IMR-90 (cell line): Measurements from ENCODE around the gene KCNG3. TPM values are rescaled to one million over a fixed set of nuclear protein-coding genes. Genes with fewer than 3 reads are reported as not detected.

Experiments
- ATAC-seq: fragments of 200-7000 bp; cut with Tn5 transposase; 2 replicates; pipeline ENCODE4 v1.9.1; 2020; ENCODE audit warnings: low read depth, mild to moderate bottlenecking, moderate library complexity
- BruUV-seq: library from RNA; stranded (reverse); fragments of 400-500 nt; replicated peaks from 2 replicates; lab custom pipeline; 2021; lab: Mats Ljungman, UMichigan
- CTCF ChIA-PET: fragments of 300-600 bp; formaldehyde crosslinking; extraction: SDS; loops from one replicate; lab custom pipeline; 2021; ENCODE audit warnings: antibody characterized with exemption; lab: Yijun Ruan, JAX
- POLR2A ChIA-PET: fragments of 300-600 bp; sonication (Branson Sonifier 250); formaldehyde crosslinking; loops from one replicate; lab custom pipeline; 2022; ENCODE audit warnings: antibody characterized with exemption; ENCODE audit not compliant: unreplicated experiment; lab: Charles Lee
- DNase-seq: peaks from one replicate; pipeline ENCODE4 v3.0.0; 2013
- H2AFZ ChIP-seq: replicated peaks from 2 replicates; pipeline ENCODE3; 2013; ENCODE audit warnings: low read length, mild to moderate bottlenecking; ENCODE audit not compliant: poor library complexity
- H2AK5ac ChIP-seq: 2 replicates; pipeline ENCODE4 v1.6.1; 2013; ENCODE audit warnings: low read depth, low read length, inconsistent platforms
- H2AK9ac ChIP-seq: replicated peaks from 2 replicates; pipeline ENCODE3; 2013; ENCODE audit warnings: mild to moderate bottlenecking, low read depth, low read length, moderate library complexity; ENCODE audit not compliant: poor library complexity
- H2BK120ac ChIP-seq: 2 replicates; pipeline ENCODE4 v1.6.1; 2013; ENCODE audit warnings: low read depth, low read length, inconsistent platforms
- H2BK15ac ChIP-seq: 3 replicates; pipeline ENCODE4 v1.6.1; 2013; ENCODE audit warnings: low read depth, low read length, inconsistent platforms
- H2BK20ac ChIP-seq: 2 replicates; pipeline ENCODE4 v1.6.1; 2013; ENCODE audit warnings: low read depth, mild to moderate bottlenecking, inconsistent platforms, low read length, moderate library complexity
- H2BK5ac ChIP-seq: 2 replicates; pipeline ENCODE4 v1.6.1; 2013; ENCODE audit warnings: mild to moderate bottlenecking, low read depth, low read length, inconsistent platforms; ENCODE audit not compliant: poor library complexity, severe bottlenecking
- H3K14ac ChIP-seq: replicated peaks from 2 replicates; pipeline ENCODE4 v1.6.1; 2013; ENCODE audit warnings: low read depth, low read length, inconsistent platforms
- H3K18ac ChIP-seq: 2 replicates; pipeline ENCODE4 v1.6.1; 2013; ENCODE audit warnings: low read depth, low read length, control low read depth
- H3K23ac ChIP-seq: 2 replicates; pipeline ENCODE4 v1.6.1; 2013; ENCODE audit warnings: low read depth, low read length, inconsistent platforms
- H3K27ac ChIP-seq: 2 replicates; pipeline ENCODE4 v1.5.1; 2013; ENCODE audit warnings: mild to moderate bottlenecking, control low read depth, low read length; ENCODE audit not compliant: insufficient read depth
- H3K27me3 ChIP-seq: 2 replicates; pipeline ENCODE4 v1.6.1; 2013; ENCODE audit warnings: low read length; ENCODE audit not compliant: control insufficient read depth, insufficient read depth
- H3K36me3 ChIP-seq: 2 replicates; pipeline ENCODE4 v1.6.1; 2013; ENCODE audit warnings: low read length, mixed read lengths; ENCODE audit not compliant: control insufficient read depth, insufficient read depth
- H3K4ac ChIP-seq: 2 replicates; pipeline ENCODE4 v1.6.1; 2013; ENCODE audit warnings: low read depth, low read length, inconsistent platforms
- H3K4me1 ChIP-seq: 2 replicates; pipeline ENCODE4 v1.6.1; 2013; ENCODE audit warnings: low read length, mixed read lengths; ENCODE audit not compliant: control insufficient read depth, insufficient read depth
- H3K4me2 ChIP-seq: 2 replicates; pipeline ENCODE4 v1.6.1; 2013; ENCODE audit warnings: low read depth, mild to moderate bottlenecking, control low read depth, low read length, moderate library complexity
- H3K4me3 ChIP-seq: 2 replicates; pipeline ENCODE4 v1.5.1; 2013; ENCODE audit warnings: low read depth, mild to moderate bottlenecking, control low read depth, low read length, moderate library complexity; ENCODE audit not compliant: insufficient read depth
- H3K56ac ChIP-seq: 2 replicates; pipeline ENCODE4 v1.6.1; 2013; ENCODE audit warnings: low read length, inconsistent platforms; ENCODE audit not compliant: insufficient read depth; ENCODE audit errors: extremely low read depth
- H3K79me1 ChIP-seq, 2 experiments: 2 replicates each; pipeline ENCODE4 v1.6.1; 2013; ENCODE audit warnings: low read length in 2 of 2, inconsistent platforms in 1 of 2, low read depth in 1 of 2
- H3K9ac ChIP-seq: 2 replicates; pipeline ENCODE4 v1.6.1; 2013; ENCODE audit warnings: low read depth, low read length, control low read depth
- H3K9me1 ChIP-seq: 2 replicates; pipeline ENCODE4 v1.6.1; 2013; ENCODE audit warnings: low read length, inconsistent platforms; ENCODE audit not compliant: insufficient read depth
- H3K9me3 ChIP-seq: 2 replicates; pipeline ENCODE4 v1.6.1; 2013; ENCODE audit warnings: low read length; ENCODE audit not compliant: control insufficient read depth, insufficient read depth
- H4K20me1 ChIP-seq: 2 replicates; pipeline ENCODE4 v1.6.1; 2013; ENCODE audit warnings: low read length, inconsistent platforms; ENCODE audit not compliant: insufficient read depth
- H4K5ac ChIP-seq: 2 replicates; pipeline ENCODE4 v1.6.1; 2013; ENCODE audit warnings: mild to moderate bottlenecking, low read depth, low read length, control low read depth
- H4K8ac ChIP-seq, 2 experiments: 2 replicates each; pipeline ENCODE4 v1.6.1; 2013; ENCODE audit warnings: low read depth in 2 of 2, low read length in 2 of 2, control low read depth in 1 of 2, inconsistent platforms in 1 of 2
- H4K91ac ChIP-seq: 2 replicates; pipeline ENCODE4 v1.6.1; 2013; ENCODE audit warnings: low read depth, low read length, inconsistent platforms; ENCODE audit not compliant: insufficient read depth
- SMC3 ChIP-seq: fragments of 150-350 bp; IDR thresholded peaks from 2 replicates; pipeline ENCODE4 v1.6.1; 2016; ENCODE audit warnings: low read depth, mild to moderate bottlenecking, antibody characterized with exemption, low read length, moderate library complexity
- WGBS, 2 experiments: methylation state at CpG; one replicate each; pipeline versions ENCODE4 v1.1.5 to v1.1.7; 2013; ENCODE audit warnings: missing lambda C conversion rate in 2 of 2; ENCODE audit not compliant: insufficient read length in 1 of 2; ENCODE audit errors: extremely low coverage in 2 of 2; 5-methylcytosine and 5-hydroxymethylcytosine counted together
- dilution Hi-C: fragments of 300-500 bp; cut with HindIII; formaldehyde crosslinking; loops from one replicate; pipeline ENCODE4 v1.14.3; 2018; ENCODE audit warnings: low sequenced_read_pairs; ENCODE audit not compliant: unreplicated experiment
- in situ Hi-C: fragments of 300-500 bp; cut with MboI; formaldehyde crosslinking; loops from 3 replicates; pipeline ENCODE4 v1.14.3; 2019; ENCODE audit warnings: low sequenced_read_pairs, inconsistent platforms, mixed read lengths
- intact Hi-C: fragments of 100-400 bp; cut with micrococcal nuclease; formaldehyde crosslinking; loops from 2 replicates; pipeline ENCODE4 v1.10.0; 2022
- polyA plus RNA-seq, 3 experiments: library from polyadenylated mRNA; depleted of rRNA; stranded (reverse); fragments of >200 nt; gene quantifications; 2 replicates each; pipeline ENCODE4 v1.2.3, GENCODE V29; 2012; ENCODE audit warnings: low replicate concordance in 1 of 3
- total RNA-seq: library from RNA; depleted of rRNA; stranded (reverse); fragments of >200 nt; gene quantifications from 2 replicates; pipeline ENCODE4 v1.2.3, GENCODE V29; 2012
- TF ChIP-seq, protein P1 (sequence below): fragments of 150-350 bp; IDR thresholded peaks from 2 replicates; pipeline ENCODE4 v1.6.1; 2016; ENCODE audit warnings: low read depth, mild to moderate bottlenecking, low read length, moderate library complexity, borderline replicate concordance

Gene KCNG3
- total and polyA plus RNA-seq, 2 of the 4 experiments (the other 2 are of a cell fraction), result under 0.01 TPM; not detected in 1

DNA sequence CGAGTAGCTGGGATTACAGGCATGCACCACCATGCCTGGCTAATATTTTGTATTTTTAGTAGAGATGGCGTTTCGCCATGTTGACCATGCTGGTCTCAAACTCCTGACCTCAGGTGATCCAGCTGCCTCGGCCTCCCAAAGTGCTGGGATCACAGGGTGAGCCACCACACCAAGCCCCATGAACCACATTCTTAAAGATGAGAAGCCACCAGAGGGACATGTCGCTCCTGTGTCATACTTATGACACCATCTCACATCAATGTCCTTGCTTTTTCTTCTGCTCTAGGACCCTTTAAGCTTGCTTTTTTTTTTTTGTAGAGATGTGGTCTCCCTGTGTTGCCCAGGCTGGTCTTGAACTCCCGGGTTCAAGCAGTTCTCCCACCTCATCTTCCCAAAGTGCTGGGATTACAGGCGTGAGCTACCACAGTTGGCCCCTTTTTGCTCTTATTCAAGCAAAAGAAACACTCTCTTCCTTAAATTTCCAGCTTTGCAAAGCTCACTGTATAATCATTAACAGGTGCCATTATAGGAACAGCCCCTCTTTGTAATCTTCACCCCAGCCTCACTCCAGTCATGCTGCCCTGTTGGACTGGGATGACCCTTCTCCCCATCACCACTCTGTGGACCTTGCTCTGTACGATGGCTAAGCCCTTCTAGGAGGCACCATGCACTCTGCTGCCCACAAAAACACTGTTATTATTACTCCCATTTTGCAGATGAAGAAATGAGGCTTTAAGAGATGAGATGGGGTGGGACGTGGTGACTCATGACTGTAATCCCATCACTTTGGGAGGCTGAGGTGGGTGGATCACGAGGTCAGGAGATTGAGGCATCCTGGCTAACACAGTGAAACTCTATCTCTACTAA lies 10.8 kb upstream of the KCNG3 start:
- CTCF ChIA-PET, result interaction anchor here (0.6 to 1.0 kb wide), 2 partner anchors 11 to 158 kb away, joined by 3 to 4 read pairs; no protein-coding TSS in a partner anchor

More for the DNA sequence above, 10.8 kb upstream of the KCNG3 start:
- TF ChIP-seq, protein P1, sequence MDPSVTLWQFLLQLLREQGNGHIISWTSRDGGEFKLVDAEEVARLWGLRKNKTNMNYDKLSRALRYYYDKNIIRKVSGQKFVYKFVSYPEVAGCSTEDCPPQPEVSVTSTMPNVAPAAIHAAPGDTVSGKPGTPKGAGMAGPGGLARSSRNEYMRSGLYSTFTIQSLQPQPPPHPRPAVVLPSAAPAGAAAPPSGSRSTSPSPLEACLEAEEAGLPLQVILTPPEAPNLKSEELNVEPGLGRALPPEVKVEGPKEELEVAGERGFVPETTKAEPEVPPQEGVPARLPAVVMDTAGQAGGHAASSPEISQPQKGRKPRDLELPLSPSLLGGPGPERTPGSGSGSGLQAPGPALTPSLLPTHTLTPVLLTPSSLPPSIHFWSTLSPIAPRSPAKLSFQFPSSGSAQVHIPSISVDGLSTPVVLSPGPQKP, result no peak
- no peak for TF ChIP-seq SMC3
- DNase-seq, result no peak
- 80% methylated on average over 1 of the region's 10 CpGs; no CpG with 5 or more reads in 1 of the 2 experiments for WGBS, 2 experiments
- Histone ChIP-seq H3K14ac (no peak overlapping the region), H3K9me3 (no peaks in the 10 kb centered on the region), H3K23ac (no peak overlapping the region), H2BK15ac (no peak overlapping the region), H3K4ac (no peak overlapping the region), H3K4me1 (no peaks in the 10 kb centered on the region), H3K4me2 (no peak overlapping the region), H3K36me3 (no peaks in the 10 kb centered on the region), H2AFZ (no peak overlapping the region), H4K5ac (no peak overlapping the region), H4K20me1 (no peaks in the 10 kb centered on the region), H3K9me1 (no peaks in the 10 kb centered on the region), H2AK9ac (no peak overlapping the region), H3K27ac (no peak overlapping the region), H3K27me3 (no peaks in the 10 kb centered on the region; the same call in 1 of the 2 replicates), H2BK5ac (no peak overlapping the region), H3K18ac (no peak overlapping the region), H3K56ac (no peak overlapping the region), H3K4me3 (no peak overlapping the region), H4K91ac (no peak overlapping the region), H4K8ac (no peak overlapping the region), H3K9ac (no peak overlapping the region), H3K79me1 (no peaks in the 10 kb centered on the region), H2BK20ac (no peak overlapping the region), H2BK120ac (no peak overlapping the region), H2AK5ac (no peak overlapping the region)
- no TSS peak for BruUV-seq
- POLR2A ChIA-PET, result no interaction called here
- in situ Hi-C loops (no loop called here), intact Hi-C loops (no loop called here), dilution Hi-C loops (no loop called here)
- ATAC-seq, result no peak
